GM11168 (cell line): ENCODE data around the gene CACNB3.
"Not testable (repeated sequence)": the region's sequence is repeated elsewhere in the genome, so short reads cannot be mapped to it uniquely, and the experiment has no call there.

ENCODE experiments used
- in situ Hi-C: fragments of 300-500 bp; cut with MboI; formaldehyde crosslinking; loops from one replicate; pipeline ENCODE4 v1.12.0; 2022; ENCODE audit warnings: low sequenced_read_pairs; ENCODE audit not compliant: unreplicated experiment

Gene CACNB3

GRCh38 chr12:48851883-48852733 lies 33.8 kb downstream of the CACNB3 start, which contains the start of gene DDX23:
Gene DDX23 (minus strand): TSS chr12:48852163. CDS start chr12:48845782, 6,381 bp downstream.
- in situ Hi-C loops = no loop called here

GRCh38 chr12:48852734-48853688 lies 34.7 kb downstream of the CACNB3 start:
- in situ Hi-C loops = no loop called here

GRCh38 chr12:48854488-48854887 lies 36.2 kb downstream of the CACNB3 start:
- in situ Hi-C loops = no loop called here

- in situ Hi-C loops = not testable (repeated sequence)
Observed at GRCh38 chr12:48854932-48855331, 36.6 kb downstream of the CACNB3 start.

GRCh38 chr12:48856379-48856778 lies 38.1 kb downstream of the CACNB3 start:
- in situ Hi-C loops = no loop called here

- in situ Hi-C loops = no loop called here
Observed at GRCh38 chr12:48857278-48857994, 39.1 kb downstream of the CACNB3 start.

GRCh38 chr12:48858043-48858442 lies 39.7 kb downstream of the CACNB3 start:
- in situ Hi-C loops = no loop called here

GRCh38 chr12:48859607-48860006 lies 41.3 kb downstream of the CACNB3 start:
- in situ Hi-C loops = no loop called here

GRCh38 chr12:48860236-48860635 lies 41.9 kb downstream of the CACNB3 start:
- in situ Hi-C loops = not testable (repeated sequence)

- in situ Hi-C loops = no loop called here
Observed at GRCh38 chr12:48861111-48861510, 42.8 kb downstream of the CACNB3 start.

- in situ Hi-C loops = no loop called here
Observed at GRCh38 chr12:48862760-48863159, 44.5 kb downstream of the CACNB3 start.

GRCh38 chr12:48863291-48863690 lies 45.0 kb downstream of the CACNB3 start:
- in situ Hi-C loops = no loop called here

- in situ Hi-C loops = no loop called here
Observed at GRCh38 chr12:48865281-48866051, 47.2 kb downstream of the CACNB3 start, which contains the start of gene RND1. Gene RND1 (minus strand): TSS chr12:48865870. CDS start chr12:48865767, 103 bp downstream.

- in situ Hi-C loops = no loop called here
Observed at GRCh38 chr12:48866052-48866711, 47.9 kb downstream of the CACNB3 start.

GRCh38 chr12:48868451-48868850 lies 50.2 kb downstream of the CACNB3 start:
- in situ Hi-C loops = no loop called here

- in situ Hi-C loops = no loop called here
Observed at GRCh38 chr12:48869191-48869590, 50.9 kb downstream of the CACNB3 start.

GRCh38 chr12:48873096-48873495 lies 54.8 kb downstream of the CACNB3 start:
- in situ Hi-C loops = no loop called here

- in situ Hi-C loops = not testable (repeated sequence)
Observed at GRCh38 chr12:48873534-48873933, 55.2 kb downstream of the CACNB3 start.

GRCh38 chr12:48875944-48876515 lies 57.7 kb downstream of the CACNB3 start:
- in situ Hi-C loops = no loop called here
